GM23338 (cell line): Measurements from ENCODE around the gene CIC.

Experiments
- CREB1 ChIP-seq: fragments of 250-450 bp; sonication (Bioruptor Pico); IDR thresholded peaks from 2 replicates; pipeline ENCODE4 v1.5.0; 2020; ENCODE audit warnings: low read depth, mild to moderate bottlenecking, moderate library complexity
- CTCF ChIP-seq, 2 experiments: fragments of 200-600 bp in 1 of 2; sonication (generic) in 1 of 2; conservative IDR thresholded peaks; 2 replicates each; pipeline versions ENCODE4 v1.5.1 to v1.6.1; 2016 to 2017; ENCODE audit warnings: antibody characterized with exemption in 2 of 2, low read depth in 2 of 2, mild to moderate bottlenecking in 2 of 2, moderate library complexity in 1 of 2
- ETS1 ChIP-seq: IDR thresholded peaks from 2 replicates; pipeline ENCODE4 v1.6.1; 2016; ENCODE audit warnings: antibody characterized with exemption
- EZH2 ChIP-seq: fragments of 200-600 bp; sonication (generic); IDR thresholded peaks from one replicate; pipeline ENCODE4 v1.8.0; 2017; ENCODE audit warnings: antibody characterized with exemption, mild to moderate bottlenecking, low read depth; ENCODE audit not compliant: unreplicated experiment
- EZH2phosphoT487 ChIP-seq: fragments of 200-600 bp; sonication (generic); IDR thresholded peaks from one replicate; pipeline ENCODE4 v1.8.1; 2018; ENCODE audit warnings: antibody characterized with exemption; ENCODE audit not compliant: unreplicated experiment
- JUNB ChIP-seq: IDR thresholded peaks from one replicate; pipeline ENCODE4 v1.6.1; 2016; ENCODE audit warnings: antibody characterized with exemption; ENCODE audit not compliant: unreplicated experiment
- POLR2AphosphoS5 ChIP-seq: IDR thresholded peaks from 2 replicates; pipeline ENCODE4 v1.6.1; 2016; ENCODE audit warnings: antibody characterized with exemption, low read depth
- REST ChIP-seq: IDR thresholded peaks from one replicate; pipeline ENCODE4 v1.6.1; 2018; ENCODE audit warnings: antibody characterized with exemption; ENCODE audit not compliant: unreplicated experiment
- STAT1 ChIP-seq: IDR thresholded peaks from one replicate; pipeline ENCODE4 v1.6.1; 2016; ENCODE audit warnings: antibody characterized with exemption; ENCODE audit not compliant: unreplicated experiment
- ZNF331 ChIP-seq: fragments of 250-450 bp; sonication (Bioruptor Pico); IDR thresholded peaks from 2 replicates; pipeline ENCODE4 v1.5.0; 2020; ENCODE audit warnings: low read depth, mild to moderate bottlenecking, moderate library complexity
- ZNF462 ChIP-seq: fragments of 250-450 bp; sonication (Bioruptor Pico); IDR thresholded peaks from 2 replicates; pipeline ENCODE4 v1.5.0; 2020; ENCODE audit warnings: mild to moderate bottlenecking, moderate library complexity

- no peak for TF ChIP-seq REST
- peak; percentile 38 to 51; a peak in 3 of 4 replicates for TF ChIP-seq CTCF (conservative IDR thresholded peaks at IDR 0.05; ENCODE audit: low read depth in 2 of 2)
- no peak for TF ChIP-seq POLR2AphosphoS5
- no peak for TF ChIP-seq EZH2
- no peak for TF ChIP-seq EZH2phosphoT487
- TF ChIP-seq ZNF331 (CRISPR knock-in tag): no peak
- TF ChIP-seq ETS1: no peak
- TF ChIP-seq CREB1: no peak
- TF ChIP-seq ZNF462: no peak
- no peak for TF ChIP-seq JUNB
- TF ChIP-seq STAT1: no peak
Measured at GRCh38 chr19:42295342-42295741, 26.3 kb downstream of the CIC start.
